ENCODE results near the gene PARD6G.

The PARD6G gene

GRCh38 chr18:80208620-80209019 lies 38.7 kb downstream of the PARD6G start:
- Histone ChIP-seq H3K36me3 (ENCODE audit: insufficient read depth, low read length) (no peaks in the 10 kb centered on the region), H3K4me1 (ENCODE audit: insufficient read depth, low read length, severe bottlenecking) (no peaks in the 10 kb centered on the region), H3K4me3 (ENCODE audit: low read depth, low read length, poor library complexity, severe bottlenecking) (no peak overlapping the region), H3F3A (ENCODE audit: insufficient read depth, low read length) (no peaks in the 10 kb centered on the region), H3K27me3 (ENCODE audit: insufficient read depth, low read length) (no peaks in the 10 kb centered on the region), H3K9ac (ENCODE audit: low read length) (no peak overlapping the region), H3K9me2 (ENCODE audit: low read depth, low read length) (no peaks in the 10 kb centered on the region), H3K4me2 (ENCODE audit: low read length) (no peak overlapping the region), H3K9me3 (ENCODE audit: low read length) (no peaks in the 10 kb centered on the region), H4K20me1 (ENCODE audit: insufficient read depth, low read length) (no peaks in the 10 kb centered on the region), H3K27ac (ENCODE audit: low read depth, low read length, poor library complexity, severe bottlenecking) (no peak overlapping the region), H3K79me2 (ENCODE audit: insufficient read depth, low read length) (no peaks in the 10 kb centered on the region), H2AFZ (ENCODE audit: low read length) (no peak overlapping the region)
- TF ChIP-seq CTCF (IDR thresholded peaks at IDR 0.05; ENCODE audit: low read length) (no peak), EZH2 (IDR thresholded peaks at IDR 0.05; ENCODE audit: borderline replicate concordance, low read length) (no peak)

GRCh38 chr18:80205294-80205693 lies 42.0 kb downstream of the PARD6G start:
- no peaks in the 10 kb centered on the region for H3K36me3 ChIP-seq (ENCODE audit: insufficient read depth, low read length)
- no peak overlapping the region for H3K4me2 ChIP-seq (ENCODE audit: low read length)
- H3K4me3 ChIP-seq (ENCODE audit: low read depth, low read length, poor library complexity, severe bottlenecking): no peak overlapping the region

GRCh38 chr18:80204142-80204541 lies 43.2 kb downstream of the PARD6G start:
- Histone ChIP-seq H4K20me1 (ENCODE audit: insufficient read depth, low read length) (no peaks in the 10 kb centered on the region), H3K36me3 (ENCODE audit: insufficient read depth, low read length) (no peaks in the 10 kb centered on the region), H3K4me1 (ENCODE audit: insufficient read depth, low read length, severe bottlenecking) (no peaks in the 10 kb centered on the region), H3K79me2 (ENCODE audit: insufficient read depth, low read length) (no peaks in the 10 kb centered on the region), H3F3A (ENCODE audit: insufficient read depth, low read length) (no peaks in the 10 kb centered on the region), H3K4me3 (ENCODE audit: low read depth, low read length, poor library complexity, severe bottlenecking) (no peak overlapping the region), H3K9ac (ENCODE audit: low read length) (no peak overlapping the region), H3K9me2 (ENCODE audit: low read depth, low read length) (no peaks in the 10 kb centered on the region), H3K27ac (ENCODE audit: low read depth, low read length, poor library complexity, severe bottlenecking) (no peak overlapping the region), H3K27me3 (ENCODE audit: insufficient read depth, low read length) (no peaks in the 10 kb centered on the region), H3K9me3 (ENCODE audit: low read length) (no peaks in the 10 kb centered on the region), H2AFZ (ENCODE audit: low read length) (no peak overlapping the region), H3K4me2 (ENCODE audit: low read length) (no peak overlapping the region)
- TF ChIP-seq CTCF (IDR thresholded peaks at IDR 0.05; ENCODE audit: low read length): no peak
- no peak for TF ChIP-seq EZH2 (IDR thresholded peaks at IDR 0.05; ENCODE audit: borderline replicate concordance, low read length)

More at GRCh38 chr18:80205294-80205693, 42.0 kb downstream of the PARD6G start:
- no peak overlapping the region for H2AFZ ChIP-seq (ENCODE audit: low read length)
- H3F3A ChIP-seq (ENCODE audit: insufficient read depth, low read length): no peaks in the 10 kb centered on the region
- no peaks in the 10 kb centered on the region for H4K20me1 ChIP-seq (ENCODE audit: insufficient read depth, low read length)
- H3K27ac ChIP-seq (ENCODE audit: low read depth, low read length, poor library complexity, severe bottlenecking): no peak overlapping the region
- H3K4me1 ChIP-seq (ENCODE audit: insufficient read depth, low read length, severe bottlenecking): no peaks in the 10 kb centered on the region
- TF ChIP-seq EZH2 (IDR thresholded peaks at IDR 0.05; ENCODE audit: borderline replicate concordance, low read length): no peak
- TF ChIP-seq CTCF (IDR thresholded peaks at IDR 0.05; ENCODE audit: low read length): no peak
- H3K9me2 ChIP-seq (ENCODE audit: low read depth, low read length): no peaks in the 10 kb centered on the region
- no peak overlapping the region for H3K9ac ChIP-seq (ENCODE audit: low read length)
- no peaks in the 10 kb centered on the region for H3K9me3 ChIP-seq (ENCODE audit: low read length)
- no peaks in the 10 kb centered on the region for H3K27me3 ChIP-seq (ENCODE audit: insufficient read depth, low read length)
- no peaks in the 10 kb centered on the region for H3K79me2 ChIP-seq (ENCODE audit: insufficient read depth, low read length)

Data from OCI-LY1 (cell line).